IPS-NIHi11 (cell line): ENCODE data around the gene PIF1.

ENCODE experiments used
- DNase-seq: peaks from one replicate; pipeline ENCODE4 v3.0.0; 2012; ENCODE audit warnings: mixed read lengths, low spot score

Gene PIF1

GRCh38 chr15:64774629-64775493 is 50.6 kb downstream of the PIF1 start:
- no peak for DNase-seq

DNA sequence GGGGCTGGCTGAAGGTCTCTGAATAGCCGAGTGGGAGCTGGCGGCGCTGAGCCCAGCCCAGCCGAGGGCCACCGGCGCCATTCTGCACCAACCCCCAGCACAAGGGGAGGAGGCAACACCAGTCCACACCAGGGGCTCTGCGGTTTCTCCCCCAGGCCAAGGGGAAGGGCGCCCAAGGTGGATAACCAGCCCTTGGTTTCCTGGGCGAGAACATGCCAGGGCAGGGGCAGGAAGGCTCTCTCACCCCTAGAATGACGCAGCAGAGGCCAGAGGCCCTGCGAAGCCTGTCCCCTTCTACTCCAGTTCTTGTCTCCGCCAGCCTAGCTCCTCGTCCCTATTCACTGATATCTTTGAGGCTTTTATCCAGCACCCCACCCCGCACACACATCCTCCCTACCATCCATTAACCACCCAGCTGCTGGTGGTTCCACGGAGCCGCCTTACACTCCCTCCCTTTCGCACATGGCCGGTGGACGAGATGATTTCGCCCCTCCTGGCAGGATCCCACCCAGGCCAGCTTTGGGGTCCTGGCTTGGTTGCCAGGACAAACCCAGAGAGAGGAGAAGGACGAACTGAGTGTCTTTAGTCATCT is 51.3 kb downstream of the PIF1 start:
- DNase-seq, result no peak

DNA sequence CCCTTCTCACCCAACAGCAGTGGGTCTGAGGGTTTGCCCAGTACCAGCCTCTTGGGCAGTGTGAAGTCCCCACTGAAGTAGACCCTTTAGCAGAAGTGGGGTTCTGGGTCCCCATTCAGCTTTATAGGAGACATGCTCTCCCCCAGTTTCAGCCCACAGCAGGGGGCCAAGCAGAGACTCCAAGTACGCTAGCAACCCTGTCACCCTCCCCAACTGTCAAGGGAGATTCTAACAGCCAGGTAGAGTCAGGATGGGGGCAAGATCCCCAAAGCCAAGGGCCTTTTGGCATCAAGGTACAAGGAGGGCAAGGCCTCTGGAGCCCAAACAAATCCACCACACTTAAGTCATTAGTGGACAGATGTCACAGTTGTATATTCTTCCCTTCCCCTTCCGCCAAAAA is 51.8 kb downstream of the PIF1 start:
- DNase-seq, result no peak

DNA sequence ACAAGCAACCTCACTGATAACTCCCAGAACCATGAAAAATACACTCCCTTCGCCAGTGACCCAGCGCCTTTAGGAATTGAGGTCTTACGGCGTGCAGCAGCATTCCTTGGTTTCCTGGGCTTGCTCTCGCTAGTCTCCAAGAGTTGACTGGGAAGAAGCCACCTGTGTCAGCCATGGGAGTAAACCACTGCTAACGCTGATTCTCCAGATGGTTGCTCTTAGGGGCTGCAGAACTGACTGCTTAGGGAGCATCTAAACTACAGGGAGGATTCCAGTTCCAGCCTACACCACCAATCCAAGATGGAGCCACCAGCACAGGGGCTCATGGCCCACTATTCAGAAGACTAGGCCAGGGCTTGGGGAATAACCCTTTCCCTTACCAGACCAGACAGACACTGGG is 52.5 kb downstream of the PIF1 start:
- no peak for DNase-seq

GRCh38 chr15:64772488-64772887 is 53.0 kb downstream of the PIF1 start:
- DNase-seq, result no peak

DNA sequence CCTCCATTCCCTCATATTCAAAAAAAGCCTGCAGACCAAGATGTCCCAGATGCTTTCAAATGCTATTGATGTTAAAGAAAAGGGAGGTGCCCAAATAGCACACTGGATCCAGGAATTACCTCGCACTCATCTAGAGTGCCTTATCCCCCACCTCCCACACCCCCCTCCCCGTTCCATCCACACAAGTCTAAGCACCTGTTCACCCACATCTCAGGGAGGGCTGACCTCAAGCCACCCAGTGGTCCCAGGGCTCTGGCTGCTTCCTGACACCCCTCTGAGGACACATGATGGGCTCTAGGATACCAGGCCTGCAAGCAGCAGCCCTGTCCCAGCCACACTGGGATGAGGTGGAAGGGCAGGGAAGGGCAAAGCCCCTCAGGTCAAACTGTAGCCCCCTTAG is 54.8 kb downstream of the PIF1 start:
- no peak for DNase-seq

GRCh38 chr15:64767203-64767602 is 58.2 kb downstream of the PIF1 start:
- no peak for DNase-seq

- DNase-seq, result no peak
These were observed 59.4 kb downstream of the PIF1 start for GRCh38 chr15:64766058-64766457.
